ENCODE data around the gene SCAMP1. TPM values are rescaled to one million over a fixed set of nuclear protein-coding genes. Genes with fewer than 3 reads are reported as not detected.
A peak's percentile ranks its signal among the peaks of the same experiment; 100 is the strongest.

The SCAMP1 gene
- total RNA-seq, 2 donors from 2014 or later, result 24.8 to 31.4 TPM

DNA sequence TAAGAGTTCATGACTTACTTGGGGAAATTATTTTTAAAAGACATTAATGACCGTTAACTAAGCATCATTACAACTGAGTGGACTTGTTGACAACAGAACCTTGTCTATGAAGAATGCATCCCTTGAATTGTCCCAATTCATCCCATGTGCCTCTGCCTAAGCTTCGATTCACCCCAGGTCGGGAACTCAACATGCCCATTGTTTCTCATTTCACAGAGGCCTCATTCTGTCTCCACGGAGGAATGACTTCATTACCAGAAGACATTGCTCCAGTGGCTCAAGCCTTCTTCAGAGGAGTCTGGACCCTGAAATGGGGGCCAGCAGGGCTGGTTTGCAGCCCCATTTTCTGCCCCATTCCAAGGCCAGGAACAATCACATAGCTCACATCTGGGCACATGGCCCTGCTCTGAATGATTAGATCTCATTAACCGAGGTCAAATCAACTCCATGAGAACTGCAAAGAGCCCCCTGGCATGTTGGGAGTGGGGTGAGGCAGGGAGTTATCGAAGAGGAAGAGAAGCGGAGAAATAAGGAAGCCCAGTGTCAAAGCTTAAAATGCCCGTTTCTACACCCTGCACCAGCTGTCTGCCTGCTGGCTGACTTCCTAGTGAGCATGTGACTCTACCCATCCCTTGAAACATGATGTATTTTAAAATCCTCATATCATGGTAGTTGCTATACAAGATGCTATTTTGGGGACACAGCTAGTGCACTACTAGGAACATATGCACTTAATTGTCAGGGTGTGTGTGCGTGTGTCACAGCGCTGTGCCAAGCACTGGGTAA lies 150.9 kb downstream of the SCAMP1 start:
- peak overlapping the region in 1 of 2 donors; percentile 24 for H3K27ac ChIP-seq
- no peak for DNase-seq (ENCODE audit: low spot score)
- TF ChIP-seq, protein P1, sequence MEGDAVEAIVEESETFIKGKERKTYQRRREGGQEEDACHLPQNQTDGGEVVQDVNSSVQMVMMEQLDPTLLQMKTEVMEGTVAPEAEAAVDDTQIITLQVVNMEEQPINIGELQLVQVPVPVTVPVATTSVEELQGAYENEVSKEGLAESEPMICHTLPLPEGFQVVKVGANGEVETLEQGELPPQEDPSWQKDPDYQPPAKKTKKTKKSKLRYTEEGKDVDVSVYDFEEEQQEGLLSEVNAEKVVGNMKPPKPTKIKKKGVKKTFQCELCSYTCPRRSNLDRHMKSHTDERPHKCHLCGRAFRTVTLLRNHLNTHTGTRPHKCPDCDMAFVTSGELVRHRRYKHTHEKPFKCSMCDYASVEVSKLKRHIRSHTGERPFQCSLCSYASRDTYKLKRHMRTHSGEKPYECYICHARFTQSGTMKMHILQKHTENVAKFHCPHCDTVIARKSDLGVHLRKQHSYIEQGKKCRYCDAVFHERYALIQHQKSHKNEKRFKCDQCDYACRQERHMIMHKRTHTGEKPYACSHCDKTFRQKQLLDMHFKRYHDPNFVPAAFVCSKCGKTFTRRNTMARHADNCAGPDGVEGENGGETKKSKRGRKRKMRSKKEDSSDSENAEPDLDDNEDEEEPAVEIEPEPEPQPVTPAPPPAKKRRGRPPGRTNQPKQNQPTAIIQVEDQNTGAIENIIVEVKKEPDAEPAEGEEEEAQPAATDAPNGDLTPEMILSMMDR (IDR thresholded peaks at IDR 0.05), result no peak
- H3K4me3 ChIP-seq, result peak overlapping the region; percentile 17
- peaks cover 10 to 38% of the 10 kb centered on the region in 2 donors for H3K4me1 ChIP-seq (ENCODE audit: control insufficient read depth in 1 of 2, low read depth in 2 of 2)
- H3K36me3 ChIP-seq, result no peaks in the 10 kb centered on the region
- no peaks in the 10 kb centered on the region for H3K9me3 ChIP-seq
- H3K27me3 ChIP-seq (replicated peaks; ENCODE audit: insufficient read depth), result no peaks in the 10 kb centered on the region
- no peak for ATAC-seq (ENCODE audit: insufficient number of reproducible peaks, low FRiP score, low read depth)

- DNase-seq (ENCODE audit: low spot score) (no peak), ATAC-seq (ENCODE audit: insufficient number of reproducible peaks, low FRiP score, low read depth) (no peak)
- TF ChIP-seq, protein P1 (IDR thresholded peaks at IDR 0.05), result no peak
- peaks cover 7 to 33% of the 10 kb centered on the region in 2 donors for H3K4me1 ChIP-seq (ENCODE audit: control insufficient read depth in 1 of 2, low read depth in 2 of 2)
- H3K9me3 ChIP-seq, result no peaks in the 10 kb centered on the region
- H3K27ac ChIP-seq, result no peak overlapping the region
- no peaks in the 10 kb centered on the region for H3K27me3 ChIP-seq (replicated peaks; ENCODE audit: insufficient read depth)
- H3K4me3 ChIP-seq, result no peak overlapping the region
- H3K36me3 ChIP-seq, result no peaks in the 10 kb centered on the region
These were observed 152.0 kb downstream of the SCAMP1 start for GRCh38 chr5:78512435-78512834.

DNA sequence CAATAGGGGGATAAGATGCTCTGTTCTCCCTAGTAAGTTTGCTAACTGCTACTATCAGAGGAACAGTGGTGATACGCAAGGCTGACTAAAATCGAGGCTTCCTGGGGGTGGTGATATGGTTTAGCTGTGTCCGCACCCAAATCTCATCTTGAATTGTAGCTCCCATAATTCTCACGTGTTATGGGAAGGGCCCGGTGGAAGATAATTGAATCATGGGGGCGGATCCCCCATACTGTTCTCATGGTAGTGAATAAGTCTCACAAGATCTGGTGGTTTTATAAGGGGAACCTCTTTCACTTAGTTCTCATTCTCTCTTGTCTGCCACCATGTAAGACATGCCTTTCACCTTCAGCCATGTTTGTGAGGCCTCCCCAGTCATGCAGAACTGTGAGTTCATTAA lies 153.0 kb downstream of the SCAMP1 start:
- TF ChIP-seq, protein P1 (IDR thresholded peaks at IDR 0.05), result no peak
- no peak for DNase-seq (ENCODE audit: low spot score)
- H3K27me3 ChIP-seq (replicated peaks; ENCODE audit: insufficient read depth), result no peaks in the 10 kb centered on the region
- H3K4me3 ChIP-seq, result no peak overlapping the region
- no peak for ATAC-seq (ENCODE audit: insufficient number of reproducible peaks, low FRiP score, low read depth)
- no peaks in the 10 kb centered on the region for H3K36me3 ChIP-seq
- H3K27ac ChIP-seq, result no peak overlapping the region
- no peaks in the 10 kb centered on the region for H3K9me3 ChIP-seq
- peaks cover 10 to 42% of the 10 kb centered on the region in 2 donors for H3K4me1 ChIP-seq (ENCODE audit: control insufficient read depth in 1 of 2, low read depth in 2 of 2)

- ATAC-seq (ENCODE audit: insufficient number of reproducible peaks, low FRiP score, low read depth) (no peak), DNase-seq (ENCODE audit: low spot score) (no peak)
- Histone ChIP-seq H3K36me3 (no peaks in the 10 kb centered on the region), H3K27ac (no peak overlapping the region), H3K4me3 (no peak overlapping the region), H3K27me3 (replicated peaks; ENCODE audit: insufficient read depth) (no peaks in the 10 kb centered on the region), H3K9me3 (no peaks in the 10 kb centered on the region), H3K4me1 (ENCODE audit: control insufficient read depth in 1 of 2, low read depth in 2 of 2) (peaks cover 19 to 44% of the 10 kb centered on the region in 2 donors)
- TF ChIP-seq, protein P1 (IDR thresholded peaks at IDR 0.05), result no peak
These were observed 154.3 kb downstream of the SCAMP1 start for GRCh38 chr5:78514427-78515330.

DNA sequence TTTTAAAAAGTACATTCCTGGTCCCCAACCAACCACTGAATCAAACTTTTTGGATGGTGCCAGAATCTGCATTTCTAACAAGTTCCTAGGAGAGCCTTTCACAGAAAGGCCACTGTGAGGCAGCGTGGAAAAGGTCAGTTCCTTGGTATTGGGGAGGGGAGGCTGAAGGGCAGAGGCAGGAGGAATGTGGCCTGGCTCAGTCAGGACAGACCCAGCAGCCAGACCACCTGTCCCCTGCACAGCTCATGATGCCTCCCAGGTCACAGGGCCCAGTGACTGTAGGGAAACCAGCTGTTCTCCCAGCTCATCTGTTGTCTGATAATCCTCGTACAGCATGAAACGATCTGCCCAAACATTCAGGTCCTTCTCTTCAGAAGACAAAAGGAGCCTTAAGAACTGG lies 155.3 kb downstream of the SCAMP1 start:
- no peak overlapping the region for H3K4me3 ChIP-seq
- DNase-seq (ENCODE audit: low spot score) (no peak), ATAC-seq (ENCODE audit: insufficient number of reproducible peaks, low FRiP score, low read depth) (no peak)
- H3K27ac ChIP-seq, result no peak overlapping the region
- H3K9me3 ChIP-seq, result no peaks in the 10 kb centered on the region
- no peaks in the 10 kb centered on the region for H3K36me3 ChIP-seq
- TF ChIP-seq, protein P1 (IDR thresholded peaks at IDR 0.05), result no peak
- peaks cover 15 to 35% of the 10 kb centered on the region in 2 donors for H3K4me1 ChIP-seq (ENCODE audit: control insufficient read depth in 1 of 2, low read depth in 2 of 2)
- no peaks in the 10 kb centered on the region for H3K27me3 ChIP-seq (replicated peaks; ENCODE audit: insufficient read depth)
